GM12801 (cell line): ENCODE results near the gene DCAF17.

Source experiments
- TF ChIP-seq, protein P1 (sequence below): IDR thresholded peaks from one replicate; pipeline ENCODE4 v1.5.1; 2011; ENCODE audit warnings: control low read depth; ENCODE audit not compliant: insufficient read length; ENCODE audit errors: extremely low read depth

The DCAF17 gene

DNA sequence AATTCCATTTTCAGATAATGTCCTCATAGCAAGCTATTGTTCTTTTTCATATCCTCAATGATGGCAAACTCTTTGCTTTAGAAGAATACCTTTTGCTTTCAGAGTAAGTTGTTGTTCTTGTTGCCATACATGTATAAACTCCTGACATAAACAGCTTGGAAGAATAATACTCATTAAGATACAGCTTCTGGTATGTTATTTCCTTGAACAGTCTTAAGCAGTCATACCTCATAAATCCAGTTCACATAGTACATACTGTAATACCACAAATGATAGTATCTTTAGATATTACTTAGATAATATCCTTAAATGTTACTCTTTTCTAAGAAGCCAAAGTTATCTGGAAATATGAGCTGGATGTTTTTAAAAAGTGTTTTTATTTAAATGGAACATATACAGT lies 23.4 kb upstream of the DCAF17 start:
- TF ChIP-seq, protein P1, sequence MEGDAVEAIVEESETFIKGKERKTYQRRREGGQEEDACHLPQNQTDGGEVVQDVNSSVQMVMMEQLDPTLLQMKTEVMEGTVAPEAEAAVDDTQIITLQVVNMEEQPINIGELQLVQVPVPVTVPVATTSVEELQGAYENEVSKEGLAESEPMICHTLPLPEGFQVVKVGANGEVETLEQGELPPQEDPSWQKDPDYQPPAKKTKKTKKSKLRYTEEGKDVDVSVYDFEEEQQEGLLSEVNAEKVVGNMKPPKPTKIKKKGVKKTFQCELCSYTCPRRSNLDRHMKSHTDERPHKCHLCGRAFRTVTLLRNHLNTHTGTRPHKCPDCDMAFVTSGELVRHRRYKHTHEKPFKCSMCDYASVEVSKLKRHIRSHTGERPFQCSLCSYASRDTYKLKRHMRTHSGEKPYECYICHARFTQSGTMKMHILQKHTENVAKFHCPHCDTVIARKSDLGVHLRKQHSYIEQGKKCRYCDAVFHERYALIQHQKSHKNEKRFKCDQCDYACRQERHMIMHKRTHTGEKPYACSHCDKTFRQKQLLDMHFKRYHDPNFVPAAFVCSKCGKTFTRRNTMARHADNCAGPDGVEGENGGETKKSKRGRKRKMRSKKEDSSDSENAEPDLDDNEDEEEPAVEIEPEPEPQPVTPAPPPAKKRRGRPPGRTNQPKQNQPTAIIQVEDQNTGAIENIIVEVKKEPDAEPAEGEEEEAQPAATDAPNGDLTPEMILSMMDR: no peak

DNA sequence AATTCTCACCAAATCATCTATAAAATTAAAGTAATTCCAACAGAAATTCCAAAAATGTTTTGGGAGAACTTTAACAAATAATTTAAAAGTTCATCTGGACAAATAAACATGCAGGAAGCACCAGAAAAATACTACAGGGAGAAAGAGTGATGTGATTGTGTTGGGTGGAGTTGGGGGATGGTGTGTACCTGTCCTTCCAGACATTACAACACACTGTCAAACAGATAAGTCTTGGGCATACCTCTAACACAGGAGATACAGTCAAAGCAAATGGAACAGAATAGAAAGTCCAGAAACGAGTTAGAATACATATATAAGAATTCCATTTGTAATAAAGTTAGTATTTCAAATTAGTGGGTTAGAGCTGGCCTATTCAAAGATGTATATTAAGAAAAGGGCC lies 22.8 kb upstream of the DCAF17 start:
- TF ChIP-seq, protein P1: no peak

- TF ChIP-seq, protein P1: no peak
These were observed 22.1 kb upstream of the DCAF17 start for GRCh38 chr2:171411791-171412483.

GRCh38 chr2:171412571-171413175 lies 21.4 kb upstream of the DCAF17 start:
- TF ChIP-seq, protein P1: no peak

DNA sequence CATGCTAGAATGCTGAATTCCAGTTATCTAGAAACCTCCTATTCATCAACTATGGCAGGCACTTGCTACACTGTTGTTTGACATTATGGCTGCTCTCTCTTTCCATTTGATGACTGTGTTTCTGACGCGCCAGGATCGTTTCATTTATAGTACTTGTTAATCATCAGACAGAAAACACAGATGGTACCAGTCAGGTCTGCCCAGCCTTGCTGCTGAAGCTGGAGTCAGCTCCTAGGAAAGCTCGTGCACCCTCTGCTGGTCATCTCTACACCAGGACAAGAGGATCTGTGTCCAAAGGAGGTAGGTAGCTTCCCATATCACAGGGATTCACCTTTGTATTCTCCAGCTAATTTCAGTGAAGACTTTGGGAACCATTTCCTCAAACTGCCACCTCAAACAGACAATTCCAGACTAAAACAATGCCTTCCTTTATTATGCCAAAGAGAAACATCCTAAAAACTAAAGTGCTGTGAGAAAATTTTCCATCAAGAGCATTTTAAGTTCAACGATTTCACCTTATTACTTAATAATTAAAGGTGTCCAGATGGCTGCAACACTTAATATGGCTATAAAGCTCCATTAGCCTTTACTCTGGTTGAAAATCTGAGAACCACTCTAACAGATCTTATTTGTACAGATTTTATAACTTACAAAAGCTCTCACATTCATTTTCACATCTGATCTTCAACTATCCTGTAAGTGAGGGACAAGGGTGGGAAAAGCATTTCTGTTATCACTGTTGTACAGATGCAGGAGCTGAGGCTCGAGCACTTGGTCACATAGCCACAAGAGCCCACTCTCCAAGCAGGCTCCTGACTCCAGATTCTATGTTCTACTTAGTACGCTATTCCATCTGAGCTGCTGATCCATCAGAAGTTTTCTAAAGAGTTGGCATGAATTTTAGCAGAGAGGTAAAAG lies 17.8 kb upstream of the DCAF17 start:
- TF ChIP-seq, protein P1: no peak

- TF ChIP-seq, protein P1: no peak
These were observed 14.7 kb upstream of the DCAF17 start for GRCh38 chr2:171419333-171419732.
